Astrocyte of the cerebellum (primary cell): Measurements from ENCODE around the gene OXCT1.

Source experiments
- DNase-seq: peaks from one replicate; pipeline ENCODE4 v3.0.0-alpha.2; 2011; ENCODE audit warnings: low read depth
- H3K4me3 ChIP-seq: 2 replicates; pipeline ENCODE4 v1.5.1; 2011; ENCODE audit warnings: mild to moderate bottlenecking, low read depth, low read length, moderate library complexity
- in situ Hi-C: cut with HindIII; loops from 2 replicates; pipeline ENCODE4 v1.10.0; 2017; ENCODE audit warnings: low sequenced_read_pairs
- TF ChIP-seq, protein P1 (sequence below): IDR thresholded peaks from 2 replicates; pipeline ENCODE4 v1.5.1; 2012; ENCODE audit warnings: low read length, low read depth, moderate library complexity, mild to moderate bottlenecking; ENCODE audit errors: missing control alignments

Gene OXCT1

DNA sequence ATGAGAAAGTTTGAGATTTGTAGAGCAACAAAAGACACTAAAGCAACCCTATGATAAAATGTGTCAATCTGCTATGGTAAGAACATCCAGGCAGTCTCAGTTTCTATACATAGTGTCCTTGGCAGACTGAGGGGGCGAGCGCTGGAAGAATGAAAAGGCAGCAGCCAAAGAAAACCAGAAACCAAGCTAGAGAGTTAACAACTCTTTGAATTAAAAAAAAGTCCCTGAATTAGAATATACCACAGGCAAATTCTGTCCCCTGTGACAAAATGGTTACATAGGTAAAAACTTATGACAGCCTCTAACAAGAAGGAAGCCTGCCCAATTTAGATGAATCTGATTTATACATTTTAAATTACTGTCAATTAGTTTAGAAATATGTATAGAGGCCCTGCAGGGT, 106.7 kb downstream of the OXCT1 start:
- in situ Hi-C loops: no loop called here
- H3K4me3 ChIP-seq: no peak overlapping the region
- TF ChIP-seq, protein P1, sequence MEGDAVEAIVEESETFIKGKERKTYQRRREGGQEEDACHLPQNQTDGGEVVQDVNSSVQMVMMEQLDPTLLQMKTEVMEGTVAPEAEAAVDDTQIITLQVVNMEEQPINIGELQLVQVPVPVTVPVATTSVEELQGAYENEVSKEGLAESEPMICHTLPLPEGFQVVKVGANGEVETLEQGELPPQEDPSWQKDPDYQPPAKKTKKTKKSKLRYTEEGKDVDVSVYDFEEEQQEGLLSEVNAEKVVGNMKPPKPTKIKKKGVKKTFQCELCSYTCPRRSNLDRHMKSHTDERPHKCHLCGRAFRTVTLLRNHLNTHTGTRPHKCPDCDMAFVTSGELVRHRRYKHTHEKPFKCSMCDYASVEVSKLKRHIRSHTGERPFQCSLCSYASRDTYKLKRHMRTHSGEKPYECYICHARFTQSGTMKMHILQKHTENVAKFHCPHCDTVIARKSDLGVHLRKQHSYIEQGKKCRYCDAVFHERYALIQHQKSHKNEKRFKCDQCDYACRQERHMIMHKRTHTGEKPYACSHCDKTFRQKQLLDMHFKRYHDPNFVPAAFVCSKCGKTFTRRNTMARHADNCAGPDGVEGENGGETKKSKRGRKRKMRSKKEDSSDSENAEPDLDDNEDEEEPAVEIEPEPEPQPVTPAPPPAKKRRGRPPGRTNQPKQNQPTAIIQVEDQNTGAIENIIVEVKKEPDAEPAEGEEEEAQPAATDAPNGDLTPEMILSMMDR: no peak
- no peak for DNase-seq

DNA sequence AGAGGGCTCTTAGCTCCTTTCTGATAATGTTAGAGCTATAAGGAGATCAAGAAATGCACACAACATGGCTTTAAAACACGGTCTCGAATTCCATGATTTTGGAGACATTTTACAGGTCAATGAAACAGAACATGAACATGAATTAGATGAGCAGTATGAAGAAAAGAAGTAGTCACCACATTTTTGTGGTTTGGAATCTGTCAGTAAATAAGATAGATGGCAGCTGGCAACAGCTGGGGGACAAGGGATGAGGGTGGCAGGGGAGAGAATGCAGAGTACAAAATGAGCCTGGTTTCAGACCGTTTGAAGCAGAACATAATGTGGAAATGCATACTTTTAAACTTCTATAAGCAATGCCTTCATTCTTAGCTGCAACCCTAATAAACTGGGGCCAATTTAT, 107.1 kb downstream of the OXCT1 start:
- DNase-seq: peak; percentile 37
- in situ Hi-C loops: no loop called here
- TF ChIP-seq, protein P1: no peak
- no peak overlapping the region for H3K4me3 ChIP-seq

DNA sequence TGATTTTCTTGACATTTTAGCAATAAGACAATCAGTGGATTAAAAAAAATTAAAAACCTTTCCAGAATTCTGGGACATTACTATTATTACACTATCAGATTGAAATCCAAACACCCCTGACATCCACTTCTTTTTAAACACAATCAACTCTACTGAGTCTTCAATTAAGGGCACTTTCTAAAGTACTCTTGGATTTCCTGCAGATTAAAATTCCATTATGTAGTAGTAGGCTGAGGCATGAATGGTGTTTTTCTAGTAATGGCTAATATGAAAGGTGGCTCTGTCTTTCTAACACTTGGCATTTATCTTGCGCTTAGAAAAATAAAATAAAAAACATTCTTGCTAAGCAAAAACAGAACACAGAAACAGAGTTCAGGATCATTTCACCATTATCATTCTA, 107.8 kb downstream of the OXCT1 start:
- H3K4me3 ChIP-seq: no peak overlapping the region
- TF ChIP-seq, protein P1: no peak
- no peak for DNase-seq
- in situ Hi-C loops: no loop called here

DNA sequence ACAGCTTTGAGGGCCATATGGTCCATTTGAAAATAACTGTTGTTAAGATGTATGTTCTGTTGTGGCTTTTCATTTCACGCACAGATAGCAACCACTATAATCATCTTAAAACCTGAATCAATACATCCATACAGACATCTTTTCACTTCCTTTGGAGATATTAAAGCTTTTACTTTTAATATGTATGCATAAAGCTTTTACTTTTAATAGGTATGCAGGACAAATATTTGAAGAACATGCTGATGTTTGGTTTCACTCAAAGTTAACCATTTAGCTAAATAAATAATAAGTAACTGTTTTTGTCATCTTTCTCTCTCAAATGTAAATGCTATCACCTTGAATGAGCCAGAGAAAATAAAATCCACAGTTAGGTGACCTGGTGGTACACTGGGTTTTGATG, 108.6 kb downstream of the OXCT1 start:
- in situ Hi-C loops: no loop called here
- no peak for DNase-seq
- TF ChIP-seq, protein P1: no peak
- no peak overlapping the region for H3K4me3 ChIP-seq

DNA sequence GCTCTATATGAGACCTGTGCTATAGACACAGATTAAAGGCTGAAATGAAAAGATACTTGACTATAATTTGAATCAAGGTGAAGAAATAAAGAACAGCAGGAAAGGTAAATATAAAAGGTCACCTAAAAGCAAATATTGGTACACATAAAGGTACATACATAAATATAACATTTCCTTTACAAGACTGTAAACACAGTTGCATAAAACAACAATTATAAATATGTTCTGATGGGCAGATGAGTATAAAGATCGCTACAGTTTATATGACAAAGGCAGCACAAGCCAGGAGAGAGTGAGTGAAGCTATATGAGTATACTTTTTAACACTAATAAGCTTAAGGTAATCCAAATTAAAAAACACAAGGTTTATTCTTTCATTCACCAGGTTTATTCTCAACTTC, 114.5 kb downstream of the OXCT1 start:
- in situ Hi-C loops: no loop called here
- H3K4me3 ChIP-seq: no peak overlapping the region
- no peak for DNase-seq
- TF ChIP-seq, protein P1: no peak

DNA sequence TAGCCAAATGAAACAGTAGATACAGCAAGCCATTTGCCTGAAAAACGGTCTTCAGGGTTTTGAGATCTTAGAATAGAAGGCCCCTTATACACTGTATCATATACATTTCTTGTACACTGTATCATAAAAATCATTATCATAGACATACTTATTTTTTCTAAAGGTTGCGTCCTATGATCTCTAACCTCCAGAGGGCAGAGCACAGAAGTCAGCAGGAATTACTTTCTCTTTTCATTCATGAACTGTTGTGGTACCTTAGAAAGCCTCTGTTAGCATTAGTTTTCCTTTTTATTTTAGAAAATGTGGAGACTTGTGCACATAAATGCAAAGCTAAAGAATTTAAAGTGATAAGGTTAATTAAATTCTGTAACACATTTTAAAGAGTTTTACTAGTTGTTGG, 115.4 kb downstream of the OXCT1 start:
- TF ChIP-seq, protein P1: peak; percentile 14
- H3K4me3 ChIP-seq: no peak overlapping the region
- in situ Hi-C loops: no loop called here
- no peak for DNase-seq

DNA sequence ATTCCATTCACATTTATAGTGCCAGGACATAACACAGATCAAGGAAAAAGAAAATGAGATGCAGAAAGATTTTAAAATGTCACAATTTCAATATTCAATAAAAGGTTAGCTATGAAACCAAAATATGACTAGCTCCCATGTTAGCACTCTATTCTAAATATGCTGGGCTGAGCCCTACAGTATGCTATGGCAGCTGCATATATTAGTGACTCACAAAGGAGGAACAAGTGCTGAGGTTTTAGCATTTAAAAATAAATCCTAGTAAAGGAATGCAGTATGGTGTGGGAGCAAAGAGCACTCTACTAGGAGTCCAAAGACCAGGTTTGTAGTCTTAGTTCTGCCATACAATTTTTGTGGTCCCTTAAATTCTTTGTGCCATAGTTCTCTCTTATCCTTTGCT, 118.4 kb downstream of the OXCT1 start:
- TF ChIP-seq, protein P1: no peak
- in situ Hi-C loops: no loop called here
- no peak overlapping the region for H3K4me3 ChIP-seq
- DNase-seq: no peak
